Central memory CD8-positive, alpha-beta T cell (primary cell): ENCODE measurements around the gene TMEM132D.
"Not testable (repeated sequence)": the region's sequence is repeated elsewhere in the genome, so short reads cannot be mapped to it uniquely, and the experiment has no call there.

Source experiments
- ATAC-seq: fragments of 150-1000 bp; cut with Tn5 transposase; replicated peaks from 2 replicates; pipeline ENCODE4 v1.10.0; 2022; ENCODE audit warnings: mild to moderate bottlenecking, moderate FRiP score, moderate number of reproducible peaks; ENCODE audit not compliant: poor library complexity, severe bottlenecking; ENCODE audit errors: extremely low read depth
- DNase-seq, 2 donors: peaks; one replicate each; pipeline ENCODE4 v3.0.0; 2021; ENCODE audit warnings: low spot score in 2 of 2
- H3K27ac Mint-ChIP-seq: one replicate; pipeline ENCODE4 v1.8.0; 2022; ENCODE audit warnings: low read depth, mild to moderate bottlenecking, moderate library complexity, mixed read lengths
- H3K27me3 Mint-ChIP-seq: one replicate; pipeline ENCODE4 v1.8.0; 2022; ENCODE audit warnings: mixed read lengths
- H3K36me3 Mint-ChIP-seq: one replicate; pipeline ENCODE4 v1.8.0; 2022; ENCODE audit warnings: mild to moderate bottlenecking, moderate library complexity, mixed read lengths; ENCODE audit not compliant: insufficient read depth
- H3K4me1 Mint-ChIP-seq: one replicate; pipeline ENCODE4 v1.8.0; 2022; ENCODE audit warnings: mixed read lengths
- H3K4me3 Mint-ChIP-seq: one replicate; pipeline ENCODE4 v1.8.0; 2022; ENCODE audit warnings: mild to moderate bottlenecking, moderate library complexity, mixed read lengths
- H3K9me3 Mint-ChIP-seq: one replicate; pipeline ENCODE4 v1.8.0; 2022; ENCODE audit warnings: mixed read lengths

Gene TMEM132D

GRCh38 chr12:129052373-129052772 is 851.5 kb downstream of the TMEM132D start:
- no peaks in the 10 kb centered on the region for H3K9me3 Mint-ChIP-seq

GRCh38 chr12:129049917-129050316 is 853.9 kb downstream of the TMEM132D start:
- Mint-ChIP-seq H3K36me3 (no peaks in the 10 kb centered on the region), H3K4me1 (no peaks in the 10 kb centered on the region), H3K9me3 (no peaks in the 10 kb centered on the region), H3K27me3 (peaks cover 14% of the 10 kb centered on the region), H3K27ac (no peak overlapping the region), H3K4me3 (no peak overlapping the region)
- no peak for ATAC-seq
- DNase-seq = no peak

More at GRCh38 chr12:129052373-129052772, 851.5 kb downstream of the TMEM132D start:
- no peak for ATAC-seq
- no peak overlapping the region for H3K27ac Mint-ChIP-seq
- peaks cover 14% of the 10 kb centered on the region for H3K27me3 Mint-ChIP-seq
- no peaks in the 10 kb centered on the region for H3K4me1 Mint-ChIP-seq
- no peaks in the 10 kb centered on the region for H3K36me3 Mint-ChIP-seq
- DNase-seq = no peak
- no peak overlapping the region for H3K4me3 Mint-ChIP-seq

- not testable (repeated sequence) for H3K9me3 Mint-ChIP-seq, H3K4me3 Mint-ChIP-seq, H3K36me3 Mint-ChIP-seq, ATAC-seq, H3K4me1 Mint-ChIP-seq, H3K27ac Mint-ChIP-seq, DNase-seq
- peaks cover 32% of the 10 kb centered on the region for H3K27me3 Mint-ChIP-seq
Measured at GRCh38 chr12:129043334-129043733, 860.5 kb downstream of the TMEM132D start.

- Mint-ChIP-seq H3K4me3 (no peak overlapping the region), H3K36me3 (no peaks in the 10 kb centered on the region)
- ATAC-seq = no peak
Measured at GRCh38 chr12:129036135-129036534, 867.7 kb downstream of the TMEM132D start.

GRCh38 chr12:129034558-129035289 is 869.1 kb downstream of the TMEM132D start:
- H3K27ac Mint-ChIP-seq = no peak overlapping the region
- no peak for DNase-seq
- peaks cover 5% of the 10 kb centered on the region for H3K9me3 Mint-ChIP-seq
- no peak for ATAC-seq
- no peak overlapping the region for H3K4me3 Mint-ChIP-seq
- no peaks in the 10 kb centered on the region for H3K4me1 Mint-ChIP-seq
- peaks cover 39% of the 10 kb centered on the region for H3K27me3 Mint-ChIP-seq
- H3K36me3 Mint-ChIP-seq = no peaks in the 10 kb centered on the region

More at GRCh38 chr12:129036135-129036534, 867.7 kb downstream of the TMEM132D start:
- H3K27ac Mint-ChIP-seq = no peak overlapping the region
- peaks cover 39% of the 10 kb centered on the region for H3K27me3 Mint-ChIP-seq
- H3K4me1 Mint-ChIP-seq = no peaks in the 10 kb centered on the region
- peaks cover 5% of the 10 kb centered on the region for H3K9me3 Mint-ChIP-seq
- no peak for DNase-seq

- no peaks in the 10 kb centered on the region for H3K4me1 Mint-ChIP-seq
- H3K36me3 Mint-ChIP-seq = peaks cover 2% of the 10 kb centered on the region
- DNase-seq (no peak), ATAC-seq (no peak)
- no peak overlapping the region for H3K4me3 Mint-ChIP-seq
- H3K27ac Mint-ChIP-seq = no peak overlapping the region
- peaks cover 22% of the 10 kb centered on the region for H3K27me3 Mint-ChIP-seq
- no peaks in the 10 kb centered on the region for H3K9me3 Mint-ChIP-seq
Measured at GRCh38 chr12:129028844-129029243, 875.0 kb downstream of the TMEM132D start.

- Mint-ChIP-seq H3K36me3 (peaks cover 2% of the 10 kb centered on the region), H3K27me3 (no peaks in the 10 kb centered on the region), H3K27ac (no peak overlapping the region), H3K4me3 (no peak overlapping the region), H3K9me3 (no peaks in the 10 kb centered on the region), H3K4me1 (no peaks in the 10 kb centered on the region)
- ATAC-seq (no peak), DNase-seq (no peak)
Measured at GRCh38 chr12:129025055-129025454, 878.8 kb downstream of the TMEM132D start.
